ENCODE results near the gene TSPAN31.
A peak's percentile ranks its signal among the peaks of the same experiment; 100 is the strongest.
"Not testable (repeated sequence)": the region's sequence is repeated elsewhere in the genome, so short reads cannot be mapped to it uniquely, and the experiment has no call there.

Gene TSPAN31, protein sequence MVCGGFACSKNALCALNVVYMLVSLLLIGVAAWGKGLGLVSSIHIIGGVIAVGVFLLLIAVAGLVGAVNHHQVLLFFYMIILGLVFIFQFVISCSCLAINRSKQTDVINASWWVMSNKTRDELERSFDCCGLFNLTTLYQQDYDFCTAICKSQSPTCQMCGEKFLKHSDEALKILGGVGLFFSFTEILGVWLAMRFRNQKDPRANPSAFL

DNA sequence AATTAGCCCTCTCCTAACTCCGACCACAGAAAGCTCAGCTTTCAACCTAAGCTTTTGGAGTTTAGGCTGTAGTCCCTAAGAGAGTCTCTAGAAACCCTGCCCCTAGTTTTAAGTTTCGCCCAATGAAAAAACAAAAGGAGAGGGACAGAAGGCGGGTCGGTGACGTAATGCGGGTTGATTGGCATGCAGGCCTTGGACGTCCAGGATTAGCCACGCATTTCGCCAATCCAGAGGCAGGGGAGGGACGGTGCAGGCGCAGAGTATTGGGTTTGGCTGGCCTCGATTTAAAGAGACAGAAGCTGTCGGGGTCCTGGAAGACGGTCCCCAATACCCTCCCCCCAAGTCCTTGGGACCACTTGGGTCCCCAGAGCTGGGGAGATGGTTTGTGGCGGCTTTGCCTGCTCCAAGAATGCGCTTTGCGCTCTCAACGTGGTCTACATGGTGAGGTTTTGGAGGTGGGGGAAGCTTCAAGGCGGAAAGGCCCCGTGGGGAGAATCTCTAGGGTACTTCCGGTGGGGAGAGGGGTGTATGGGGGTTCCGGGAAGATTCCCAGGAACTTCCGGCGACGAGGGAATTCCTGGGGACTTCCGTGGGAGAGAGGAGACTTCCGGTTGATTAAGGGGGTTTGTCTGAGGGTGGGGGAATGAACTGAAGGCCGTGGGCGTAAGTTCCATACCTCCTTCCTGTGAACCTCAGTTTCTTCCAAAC, at the start of gene TSPAN31:
TSPAN31 (plus strand) TSS at position 263 of the 708 bp plus-strand sequence; CDS start at position 379, 116 bp downstream.
- DNase-seq = peak; percentile 97

DNA sequence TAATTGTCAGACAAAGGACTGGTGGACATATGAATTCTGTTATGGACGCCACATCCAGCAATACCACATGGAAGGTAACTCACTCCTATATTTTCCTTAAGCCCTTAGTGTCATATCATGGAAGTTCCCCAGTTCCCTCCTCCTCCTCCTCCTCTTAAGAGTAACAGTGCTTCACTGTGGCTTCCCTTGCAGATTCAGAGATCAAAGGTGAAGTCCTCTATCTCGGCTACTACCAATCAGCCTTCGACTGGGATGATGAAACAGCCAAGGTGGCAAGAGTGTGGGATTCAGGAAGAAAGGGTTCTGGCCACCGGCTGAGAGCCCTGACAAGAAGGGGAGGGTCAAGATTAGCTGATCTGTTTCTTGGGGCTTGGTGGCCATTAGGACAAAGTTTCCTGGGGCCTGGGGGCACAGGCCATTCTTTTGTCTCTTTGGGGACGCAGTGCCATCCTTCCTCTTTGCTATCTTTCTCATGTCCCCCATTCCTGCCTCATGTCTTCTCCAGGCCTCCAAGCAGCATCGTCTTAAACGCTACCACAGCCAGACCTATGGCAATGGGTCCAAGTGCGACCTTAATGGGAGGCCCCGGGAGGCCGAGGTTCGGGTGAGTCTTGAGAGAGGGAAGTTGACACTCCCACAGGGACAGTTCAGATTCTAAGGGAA, 48.9 kb upstream of the TSPAN31 start:
- DNase-seq = no peak

DNA sequence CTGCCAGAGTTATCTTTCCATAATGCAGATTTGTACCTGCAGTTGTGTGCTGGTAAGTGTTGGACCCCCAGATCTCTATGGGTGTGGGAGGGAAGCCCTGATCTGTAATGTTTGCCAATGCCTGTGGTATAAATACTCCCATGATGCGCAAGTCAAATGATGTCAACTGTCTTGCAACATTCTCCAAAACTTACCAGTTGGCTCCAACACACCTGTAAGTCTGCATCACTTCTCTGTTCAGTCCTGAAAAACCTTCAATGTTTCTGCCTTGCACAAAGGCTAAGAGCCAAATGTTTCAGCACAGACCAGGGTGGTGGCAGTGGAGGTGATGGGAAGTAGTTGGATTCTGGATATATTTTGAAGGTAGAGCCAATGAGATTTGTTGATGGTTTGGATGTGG, 47.8 kb upstream of the TSPAN31 start:
- DNase-seq = no peak

DNA sequence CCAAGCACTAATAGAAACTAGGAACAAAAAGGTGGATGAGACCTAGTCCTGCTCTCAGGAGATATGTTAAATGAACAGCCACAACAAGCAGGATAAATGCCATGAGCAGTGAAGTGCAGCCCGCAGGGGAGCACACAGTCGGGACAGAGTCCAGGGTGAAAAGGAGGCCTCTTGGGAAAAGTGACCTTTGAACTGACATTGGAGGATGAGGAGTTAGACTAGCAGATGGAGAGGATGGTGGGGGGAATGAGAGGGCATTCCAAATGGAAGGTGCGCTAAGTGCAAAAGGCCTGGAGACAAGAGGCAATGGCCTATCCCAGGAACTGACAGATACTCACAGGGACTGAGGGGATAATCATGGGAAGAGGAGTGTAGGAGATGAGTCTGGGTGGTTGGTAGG, 46.4 kb upstream of the TSPAN31 start:
- no peak for DNase-seq

DNA sequence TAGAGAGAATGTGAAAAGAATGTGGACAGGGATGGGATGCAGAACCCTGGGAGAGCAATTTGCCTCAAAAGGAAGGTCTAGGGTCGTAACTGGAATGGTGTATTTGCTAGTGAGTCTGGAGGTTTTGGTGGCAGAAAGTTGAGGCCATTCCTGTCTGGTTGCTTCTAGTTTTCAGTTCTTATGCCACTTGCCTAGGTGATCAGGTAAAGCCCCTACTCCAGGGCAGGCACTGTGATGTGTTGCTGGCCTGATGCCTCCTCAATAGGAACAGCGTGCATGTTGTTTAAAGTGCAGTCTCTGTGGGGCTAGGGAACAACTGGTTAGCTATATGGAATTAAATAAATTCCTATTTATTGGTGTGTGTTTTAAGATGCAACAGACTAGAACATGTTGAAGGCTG, 44.5 kb upstream of the TSPAN31 start:
- no peak for DNase-seq

DNA sequence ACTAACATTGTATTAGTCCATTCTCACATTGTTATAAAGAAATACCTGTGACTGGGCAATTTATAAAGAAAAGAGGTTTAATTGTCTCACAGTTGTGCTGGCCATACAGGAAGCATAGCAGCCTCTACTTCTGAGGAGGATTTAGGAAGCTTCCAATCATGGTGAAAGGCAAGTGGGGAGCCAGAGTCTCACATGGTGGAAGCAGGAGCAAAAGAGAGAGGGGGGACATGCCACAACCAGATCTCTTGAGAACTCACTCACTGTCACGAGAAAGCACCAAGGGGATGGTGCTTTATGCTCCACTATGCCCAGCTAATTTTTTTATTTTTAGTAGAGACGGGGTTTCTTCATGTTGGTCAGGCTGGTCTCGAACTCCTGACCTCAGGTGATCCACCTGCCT, 37.6 kb upstream of the TSPAN31 start:
- no peak for DNase-seq

DNA sequence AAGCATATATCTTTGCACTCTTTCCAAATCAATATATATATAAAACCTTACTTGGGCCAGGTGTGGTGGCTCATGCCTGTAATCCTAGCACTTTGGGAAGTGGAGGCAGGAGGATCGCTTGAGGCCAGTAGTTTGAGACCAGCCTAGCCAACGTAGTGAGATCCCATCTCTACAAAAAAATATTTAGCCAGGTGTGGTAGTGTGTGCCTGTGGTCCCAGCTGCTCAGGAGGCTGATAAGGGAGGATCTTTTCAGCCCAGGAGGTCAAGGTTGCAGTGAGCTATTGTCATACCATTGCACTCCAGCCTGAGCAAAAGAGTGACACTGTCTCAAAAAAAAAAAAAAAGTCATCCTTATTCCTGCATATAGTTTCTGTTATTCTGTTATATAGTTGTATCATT, 36.5 kb upstream of the TSPAN31 start:
- DNase-seq = no peak

DNA sequence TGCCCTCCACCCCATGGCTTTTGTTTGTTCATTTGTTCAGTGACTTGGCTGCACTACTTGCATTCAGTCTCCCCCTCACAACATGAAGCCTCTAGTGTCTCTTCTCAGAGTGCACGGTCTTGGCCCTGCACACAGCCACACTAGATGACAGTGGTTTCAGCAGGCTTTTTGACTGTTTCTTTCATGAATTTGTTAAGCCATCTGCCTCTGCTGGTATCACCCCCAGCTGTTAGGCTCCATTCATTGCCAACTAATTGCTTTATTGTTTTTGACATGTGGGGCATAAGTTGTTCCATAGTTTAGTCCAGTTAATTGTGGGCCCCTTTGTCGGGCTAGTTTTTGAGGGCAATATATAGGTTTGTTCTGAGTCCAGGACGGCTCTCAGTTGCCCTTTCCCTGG, 32.1 kb upstream of the TSPAN31 start:
- no peak for DNase-seq

DNA sequence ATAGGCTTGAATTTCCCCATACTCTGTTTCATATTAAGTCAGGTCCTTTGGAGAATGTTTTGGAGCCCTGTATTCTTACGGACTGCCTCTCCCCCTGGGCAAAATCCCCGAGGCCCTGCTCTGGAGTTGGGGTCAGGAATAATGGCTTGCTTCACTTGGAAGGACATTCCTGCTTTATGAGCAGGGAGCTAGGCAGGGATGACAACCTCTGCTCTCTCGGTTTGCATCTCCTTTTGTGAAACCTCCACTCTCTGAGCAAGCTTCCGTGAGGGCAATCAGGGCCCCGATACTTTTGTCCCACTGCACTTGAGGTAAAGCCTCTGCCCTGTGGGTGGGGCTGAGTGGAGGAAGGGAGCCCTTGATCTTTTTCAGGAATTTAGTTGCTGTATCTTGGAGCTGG, 31.6 kb upstream of the TSPAN31 start:
- no peak for DNase-seq

DNA sequence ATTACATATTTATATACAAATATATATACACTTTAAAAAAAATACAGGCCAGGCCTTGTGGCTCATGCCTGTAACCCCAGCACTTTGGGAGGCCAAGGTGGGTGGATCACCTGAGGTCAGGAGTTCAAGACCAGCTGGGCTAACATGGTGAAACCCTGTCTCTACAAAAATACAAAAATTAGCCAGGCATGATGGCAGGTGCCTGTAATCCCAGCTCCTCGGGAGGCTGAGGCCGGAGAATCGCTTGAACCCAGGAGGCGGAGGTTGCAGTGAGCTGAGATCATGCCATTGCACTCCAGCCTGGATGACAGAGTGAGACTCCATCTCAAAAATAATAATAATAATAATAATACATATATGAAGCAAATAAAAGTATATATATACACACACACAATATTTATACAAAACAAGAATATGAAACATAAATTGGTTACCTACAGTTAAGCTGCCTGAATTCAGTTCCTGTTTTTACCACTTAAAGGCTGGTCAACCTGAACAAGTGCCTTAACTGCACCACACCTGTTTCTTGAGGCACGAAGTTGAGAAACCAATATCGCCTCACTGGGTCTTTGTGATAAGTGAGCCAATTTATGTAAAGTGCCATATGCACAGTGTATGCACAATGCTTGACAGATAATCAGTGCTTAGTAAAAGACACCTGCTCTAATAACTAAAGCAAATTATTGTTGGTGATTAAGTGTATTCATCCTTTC, 29.6 kb upstream of the TSPAN31 start:
- not testable (repeated sequence) for DNase-seq

DNA sequence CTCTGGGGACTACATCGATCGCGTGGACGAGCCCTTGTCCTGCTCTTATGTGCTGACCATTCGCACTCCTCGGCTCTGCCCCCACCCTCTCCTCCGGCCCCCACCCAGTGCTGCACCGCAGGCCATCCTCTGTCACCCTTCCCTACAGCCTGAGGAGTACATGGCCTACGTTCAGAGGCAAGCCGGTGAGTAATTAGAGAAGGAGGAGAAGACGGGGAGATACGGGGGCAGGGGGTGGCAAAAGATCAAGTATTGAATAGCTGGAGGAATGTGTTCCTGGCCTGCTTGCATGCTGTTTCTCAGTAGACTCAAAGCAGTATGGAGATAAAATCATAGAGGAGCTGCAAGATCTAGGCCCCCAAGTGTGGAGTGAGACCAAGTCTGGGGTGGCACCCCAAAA, 29.1 kb upstream of the TSPAN31 start:
- DNase-seq = no peak

DNA sequence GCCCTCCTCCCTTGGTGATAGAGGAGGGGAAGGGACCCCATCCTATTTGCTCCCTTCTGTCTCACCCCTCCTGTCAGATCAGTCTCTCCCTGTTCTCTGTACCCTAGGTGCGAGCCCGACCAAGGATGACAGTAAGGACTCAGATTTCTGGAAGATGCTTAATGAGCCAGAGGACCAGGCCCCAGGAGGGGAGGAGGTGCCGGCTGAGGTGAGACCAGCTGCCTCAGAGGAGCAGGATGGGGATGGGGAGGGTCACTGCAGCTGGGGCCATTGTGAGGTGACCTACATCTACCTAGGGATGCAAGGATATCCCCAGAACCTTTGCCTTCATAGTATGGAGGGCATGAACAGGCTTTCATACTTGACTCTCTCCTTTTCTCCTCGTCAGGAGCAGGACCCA, 28.5 kb upstream of the TSPAN31 start:
- no peak for DNase-seq

DNA sequence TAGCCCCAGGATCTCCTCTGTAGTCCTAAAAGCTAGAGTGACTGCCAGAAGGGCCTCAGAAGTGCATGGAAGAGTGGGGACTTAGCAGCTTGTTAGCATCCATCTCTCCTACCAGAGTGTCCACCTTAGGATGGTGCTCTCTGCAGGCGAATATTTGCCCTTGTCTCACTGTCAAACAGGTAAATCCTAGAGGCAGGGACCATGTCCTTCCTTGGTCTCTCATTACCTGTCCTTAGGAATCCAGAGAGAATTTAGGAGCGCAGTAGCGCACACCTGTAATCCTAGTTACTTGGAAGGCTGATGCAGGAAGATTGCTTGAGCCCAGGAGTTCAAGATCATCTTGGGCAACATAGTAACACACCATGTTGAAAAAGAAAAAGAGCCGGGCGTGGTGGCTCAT, 27.7 kb upstream of the TSPAN31 start:
- DNase-seq = no peak

DNA sequence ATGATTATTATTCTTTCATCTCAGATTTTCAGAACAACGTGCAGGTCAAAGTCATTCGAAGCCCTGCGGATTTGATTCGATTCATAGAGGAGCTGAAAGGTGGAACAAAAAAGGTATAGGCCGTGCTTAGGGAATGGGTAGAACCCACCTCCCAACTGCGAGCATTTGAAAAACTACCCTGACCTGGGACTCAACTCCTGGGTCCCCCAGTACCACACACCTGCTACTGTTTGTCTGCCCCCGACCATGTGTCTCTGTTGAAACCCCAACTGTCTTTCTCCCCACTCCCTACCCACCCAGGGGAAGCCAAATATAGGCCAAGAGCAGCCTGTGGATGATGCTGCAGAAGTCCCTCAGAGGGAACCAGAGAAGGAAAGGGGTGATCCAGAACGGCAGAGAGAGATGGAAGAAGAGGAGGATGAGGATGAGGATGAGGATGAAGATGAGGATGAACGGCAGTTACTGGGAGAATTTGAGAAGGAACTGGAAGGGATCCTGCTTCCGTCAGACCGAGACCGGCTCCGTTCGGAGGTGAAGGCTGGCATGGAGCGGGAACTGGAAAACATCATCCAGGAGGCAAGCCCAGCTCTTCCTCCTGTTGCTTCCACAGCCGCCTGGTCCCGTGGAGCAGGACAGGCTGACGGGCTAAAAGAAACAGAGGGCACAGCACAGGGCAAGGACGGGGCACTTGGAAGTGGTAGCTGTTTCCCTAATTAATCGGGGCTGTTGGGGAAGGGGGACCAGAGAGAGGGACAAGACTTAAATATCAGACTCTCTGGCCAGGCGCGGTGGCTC, 26.8 kb upstream of the TSPAN31 start:
- DNase-seq = no peak

DNA sequence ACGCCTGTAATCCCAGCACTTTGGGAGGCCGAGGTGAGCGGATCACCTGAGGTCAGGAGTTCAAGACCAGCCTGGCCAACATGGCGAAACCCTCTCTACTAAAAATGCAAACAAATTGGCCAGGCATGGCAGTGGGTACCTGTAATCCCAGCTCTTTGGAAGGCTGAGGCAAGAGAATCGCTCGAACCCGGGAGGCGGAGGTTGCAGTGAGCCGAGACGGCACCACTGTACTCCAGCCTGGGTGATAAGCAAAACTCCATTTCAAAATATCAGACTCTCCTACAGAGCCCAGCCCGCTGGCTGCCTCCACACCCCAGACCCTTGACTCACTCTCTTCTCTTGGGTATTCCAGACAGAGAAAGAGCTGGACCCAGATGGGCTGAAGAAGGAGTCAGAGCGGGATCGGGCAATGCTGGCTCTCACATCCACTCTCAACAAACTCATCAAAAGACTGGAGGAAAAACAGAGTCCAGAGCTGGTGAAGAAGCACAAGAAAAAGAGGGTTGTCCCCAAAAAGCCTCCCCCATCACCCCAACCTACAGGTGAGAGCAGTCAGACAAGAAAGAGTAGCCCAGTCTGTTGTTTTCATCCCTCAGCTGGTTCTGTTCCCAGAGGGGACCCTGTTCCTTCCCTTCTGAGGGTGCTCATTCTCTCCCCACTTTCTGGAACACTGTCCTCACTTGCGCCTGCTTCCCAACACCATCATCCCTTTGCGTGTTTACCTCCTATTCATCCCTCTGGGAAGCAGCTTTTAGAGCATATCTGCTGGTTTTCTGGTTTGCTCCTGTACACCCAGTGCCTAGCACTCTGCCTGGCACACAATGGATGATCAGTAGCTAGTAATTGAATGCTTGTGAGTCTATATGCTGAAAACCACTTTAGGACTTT, 26.0 kb upstream of the TSPAN31 start:
- no peak for DNase-seq

DNA sequence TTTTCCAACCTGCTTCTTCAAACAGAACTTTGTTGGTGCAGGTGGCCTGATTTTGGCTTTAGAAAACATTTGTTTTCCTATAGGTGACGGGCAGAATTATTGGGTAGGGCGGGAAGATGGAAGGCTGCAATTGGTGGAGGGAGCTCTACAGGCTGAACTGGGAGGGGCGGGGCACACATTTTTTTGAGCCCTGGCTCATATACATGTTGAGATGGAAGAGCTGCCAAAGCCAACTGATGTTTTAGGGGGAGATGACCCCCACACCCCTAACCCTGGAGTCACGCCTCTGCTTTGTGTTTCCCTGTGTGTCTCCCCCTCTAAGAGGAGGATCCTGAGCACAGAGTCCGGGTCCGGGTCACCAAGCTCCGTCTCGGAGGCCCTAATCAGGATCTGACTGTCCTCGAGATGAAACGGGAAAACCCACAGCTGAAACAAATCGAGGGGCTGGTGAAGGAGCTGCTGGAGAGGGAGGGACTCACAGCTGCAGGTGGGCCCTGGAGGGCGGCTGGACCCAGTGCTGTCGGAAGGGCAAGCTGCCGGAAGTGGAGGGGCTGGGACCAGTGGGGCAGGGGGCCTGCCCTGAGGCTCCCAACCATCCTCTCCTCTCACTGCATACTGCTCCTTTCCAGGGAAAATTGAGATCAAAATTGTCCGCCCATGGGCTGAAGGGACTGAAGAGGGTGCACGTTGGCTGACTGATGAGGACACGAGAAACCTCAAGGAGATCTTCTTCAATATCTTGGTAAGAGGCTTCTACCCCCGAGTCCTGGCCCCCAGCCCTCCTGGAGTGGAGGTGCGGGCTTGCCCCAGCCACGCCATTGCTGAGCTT, 24.8 kb upstream of the TSPAN31 start:
- DNase-seq = no peak

DNA sequence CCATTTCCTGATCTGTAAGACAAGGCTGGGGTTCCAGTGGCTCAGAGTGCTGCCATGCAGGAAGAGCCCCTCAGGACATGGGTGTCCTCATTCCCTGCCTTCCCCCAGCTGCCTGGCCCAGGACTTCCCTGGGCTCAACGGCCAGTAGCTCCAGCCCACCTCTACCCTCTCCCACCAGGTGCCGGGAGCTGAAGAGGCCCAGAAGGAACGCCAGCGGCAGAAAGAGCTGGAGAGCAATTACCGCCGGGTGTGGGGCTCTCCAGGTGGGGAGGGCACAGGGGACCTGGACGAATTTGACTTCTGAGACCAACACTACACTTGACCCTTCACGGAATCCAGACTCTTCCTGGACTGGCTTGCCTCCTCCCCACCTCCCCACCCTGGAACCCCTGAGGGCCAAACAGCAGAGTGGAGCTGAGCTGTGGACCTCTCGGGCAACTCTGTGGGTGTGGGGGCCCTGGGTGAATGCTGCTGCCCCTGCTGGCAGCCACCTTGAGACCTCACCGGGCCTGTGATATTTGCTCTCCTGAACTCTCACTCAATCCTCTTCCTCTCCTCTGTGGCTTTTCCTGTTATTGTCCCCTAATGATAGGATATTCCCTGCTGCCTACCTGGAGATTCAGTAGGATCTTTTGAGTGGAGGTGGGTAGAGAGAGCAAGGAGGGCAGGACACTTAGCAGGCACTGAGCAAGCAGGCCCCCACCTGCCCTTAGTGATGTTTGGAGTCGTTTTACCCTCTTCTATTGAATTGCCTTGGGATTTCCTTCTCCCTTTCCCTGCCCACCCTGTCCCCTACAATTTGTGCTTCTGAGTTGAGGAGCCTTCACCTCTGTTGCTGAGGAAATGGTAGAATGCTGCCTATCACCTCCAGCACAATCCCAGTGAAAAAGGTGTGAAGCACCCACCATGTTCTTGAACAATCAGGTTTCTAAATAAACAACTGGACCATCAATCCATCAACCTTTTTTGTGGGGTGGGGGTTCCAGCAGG, 23.9 kb upstream of the TSPAN31 start:
- no peak for DNase-seq

DNA sequence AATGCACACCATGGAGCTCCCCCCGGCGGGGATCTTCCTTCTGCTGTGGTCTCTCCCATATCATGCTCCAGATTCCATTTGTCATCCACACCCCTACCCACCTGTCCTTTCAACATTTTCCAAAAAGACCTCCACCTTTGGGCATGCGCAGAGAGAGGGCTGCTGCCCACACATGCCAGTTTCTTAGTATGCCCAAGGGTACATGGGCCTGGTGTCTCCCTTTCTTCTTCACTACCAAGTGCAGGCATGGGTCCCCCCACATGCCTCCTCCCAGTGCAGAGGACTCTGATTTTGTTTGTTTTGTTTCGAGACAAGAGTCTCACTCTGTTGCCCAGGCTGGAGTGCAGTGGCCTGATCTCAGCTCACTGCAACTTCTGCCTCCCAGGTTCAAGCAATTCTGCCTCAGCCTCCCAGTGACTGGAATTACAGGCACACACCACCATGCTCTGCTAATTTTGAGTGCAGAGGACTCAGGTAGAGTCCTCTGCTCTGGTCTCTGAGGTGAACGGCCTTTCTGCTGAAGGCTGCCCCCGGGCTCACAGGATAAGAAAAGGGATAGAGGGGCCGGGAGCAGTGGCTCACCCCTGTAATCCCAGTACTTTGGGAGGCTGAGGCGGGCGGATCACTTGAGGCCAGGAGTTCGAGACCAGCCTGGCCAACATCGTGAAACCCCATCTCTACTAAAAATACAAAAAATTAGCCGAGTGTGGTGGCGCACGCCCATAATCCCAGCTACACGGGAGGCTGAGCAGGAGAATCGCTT, 22.8 kb upstream of the TSPAN31 start:
- not testable (repeated sequence) for DNase-seq
